Hepatocyte (in vitro differentiated cells): ENCODE results near the gene RABL6. TPM values are rescaled to one million over a fixed set of nuclear protein-coding genes. Genes with fewer than 3 reads are reported as not detected.
A peak's percentile ranks its signal among the peaks of the same experiment; 100 is the strongest.
"Not testable (repeated sequence)": the region's sequence is repeated elsewhere in the genome, so short reads cannot be mapped to it uniquely, and the experiment has no call there.

Experiments
- DNase-seq: peaks from one replicate; pipeline ENCODE4 v3.0.0-alpha.2; 2016; ENCODE audit warnings: low spot score
- H2AFZ ChIP-seq: fragments of 200-600 bp; sonication (generic); 2 replicates; pipeline ENCODE4 v1.6.0; 2016; ENCODE audit warnings: antibody characterized with exemption, mild to moderate bottlenecking
- H3K27ac ChIP-seq: fragments of 200-600 bp; sonication (generic); 2 replicates; pipeline ENCODE4 v1.5.1; 2016; ENCODE audit warnings: mild to moderate bottlenecking
- H3K27me3 ChIP-seq: fragments of 200-600 bp; sonication (generic); 2 replicates; pipeline ENCODE4 v1.6.1; 2016
- H3K36me3 ChIP-seq: fragments of 200-600 bp; sonication (generic); replicated peaks from 2 replicates; pipeline ENCODE4 v1.5.1; 2016; ENCODE audit warnings: low read depth; ENCODE audit not compliant: insufficient read depth
- H3K4me1 ChIP-seq: fragments of 200-600 bp; sonication (generic); 2 replicates; pipeline ENCODE4 v1.5.1; 2016; ENCODE audit warnings: mild to moderate bottlenecking, moderate library complexity; ENCODE audit not compliant: insufficient read depth
- H3K4me2 ChIP-seq: fragments of 200-600 bp; sonication (generic); 2 replicates; pipeline ENCODE4 v1.6.0; 2016
- H3K4me3 ChIP-seq: fragments of 200-600 bp; sonication (generic); 2 replicates; pipeline ENCODE4 v1.5.1; 2016; ENCODE audit warnings: mild to moderate bottlenecking
- H3K79me2 ChIP-seq: fragments of 200-600 bp; sonication (generic); 2 replicates; pipeline ENCODE4 v1.6.0; 2017; ENCODE audit warnings: mild to moderate bottlenecking
- H3K9me2 ChIP-seq: fragments of 200-600 bp; sonication (generic); replicated peaks from 2 replicates; pipeline ENCODE4 v1.6.0; 2017; ENCODE audit warnings: mild to moderate bottlenecking; ENCODE audit not compliant: insufficient read depth
- H3K9me3 ChIP-seq: fragments of 200-600 bp; sonication (generic); 2 replicates; pipeline ENCODE4 v1.5.1; 2016; ENCODE audit warnings: low read depth, mild to moderate bottlenecking
- H4K20me1 ChIP-seq: fragments of 200-600 bp; sonication (generic); 2 replicates; pipeline ENCODE4 v1.6.0; 2016; ENCODE audit warnings: mild to moderate bottlenecking; ENCODE audit not compliant: insufficient read depth, poor library complexity, severe bottlenecking
- CTCF ChIP-seq: fragments of 200-600 bp; sonication (generic); IDR thresholded peaks from 2 replicates; pipeline ENCODE4 v1.5.1; 2016; ENCODE audit warnings: antibody characterized with exemption, mild to moderate bottlenecking; ENCODE audit not compliant: poor library complexity
- EZH2 ChIP-seq: fragments of 200-600 bp; sonication (generic); IDR thresholded peaks from 2 replicates; pipeline ENCODE4 v1.6.1; 2016; ENCODE audit warnings: antibody characterized with exemption, mild to moderate bottlenecking, borderline replicate concordance
- EZH2phosphoT487 ChIP-seq: fragments of 200-600 bp; sonication (generic); IDR thresholded peaks from one replicate; pipeline ENCODE4 v1.6.1; 2018; ENCODE audit warnings: antibody characterized with exemption, mild to moderate bottlenecking, low read depth, moderate library complexity; ENCODE audit not compliant: unreplicated experiment, severe bottlenecking
- WGBS: methylation state at CpG from one replicate; pipeline ENCODE4 v1.1.6; 2016; ENCODE audit warnings: low lambda C conversion rate; ENCODE audit errors: missing lambda C conversion rate; 5-methylcytosine and 5-hydroxymethylcytosine counted together
- polyA plus RNA-seq: library from polyadenylated mRNA; unstranded; fragments of >200 nt; fragmentation: Nextera tagmentation; extraction: Ambion mirVana; gene quantifications from 2 replicates; pipeline ENCODE4 v1.2.1, GENCODE V29; 2016
- total RNA-seq: library from RNA; depleted of rRNA; stranded (reverse); fragments of >200 nt; gene quantifications from 2 replicates; pipeline ENCODE4 v1.2.3, GENCODE V29; 2014

Gene RABL6
- total and polyA plus RNA-seq, 2 experiments from 2014 or later: 72.3 to 103 TPM

- Histone ChIP-seq H3K9me3 (no peaks in the 10 kb centered on the region), H3K27ac (no peak overlapping the region), H3K9me2 (no peaks in the 10 kb centered on the region), H3K27me3 (no peaks in the 10 kb centered on the region), H3K36me3 (no peaks in the 10 kb centered on the region), H3K4me1 (peaks cover 29% of the 10 kb centered on the region), H3K4me2 (no peak overlapping the region), H4K20me1 (no peaks in the 10 kb centered on the region), H3K79me2 (no peaks in the 10 kb centered on the region), H2AFZ (no peak overlapping the region), H3K4me3 (no peak overlapping the region)
- TF ChIP-seq EZH2phosphoT487: no peak
- no peak for TF ChIP-seq EZH2
- TF ChIP-seq CTCF: no peak
- no peak for DNase-seq
- 88% methylated on average over 10 of the region's 10 CpGs for WGBS
Measured at GRCh38 chr9:136786451-136786850, 21.3 kb upstream of the RABL6 start.

GRCh38 chr9:136786983-136787382 is 20.8 kb upstream of the RABL6 start:
- peaks cover 27% of the 10 kb centered on the region for H3K4me1 ChIP-seq
- H3K36me3 ChIP-seq, H3K9me2 ChIP-seq, DNase-seq, H3K79me2 ChIP-seq, H3K27me3 ChIP-seq, H3K27ac ChIP-seq, H3K4me3 ChIP-seq, H3K4me2 ChIP-seq, H4K20me1 ChIP-seq, H3K9me3 ChIP-seq, H2AFZ ChIP-seq: not testable (repeated sequence)
- WGBS: 57% methylated on average over 4 of the region's 4 CpGs

- Histone ChIP-seq H2AFZ (no peak overlapping the region), H3K4me1 (peaks cover 30% of the 10 kb centered on the region), H3K27me3 (no peaks in the 10 kb centered on the region), H3K9me2 (no peaks in the 10 kb centered on the region), H3K27ac (peak overlapping the region; percentile 99), H3K9me3 (no peaks in the 10 kb centered on the region), H4K20me1 (no peaks in the 10 kb centered on the region), H3K79me2 (peaks cover 12% of the 10 kb centered on the region), H3K4me2 (peak overlapping the region; percentile 79), H3K4me3 (peak overlapping the region; percentile 8), H3K36me3 (no peaks in the 10 kb centered on the region)
- WGBS: 19% methylated on average over 21 of the region's 21 CpGs
- peak; percentile 81 for TF ChIP-seq CTCF
- no peak for TF ChIP-seq EZH2phosphoT487
- no peak for TF ChIP-seq EZH2
- DNase-seq: peak; percentile 90
Measured at GRCh38 chr9:136787690-136788400, 19.9 kb upstream of the RABL6 start.

- DNase-seq, H3K4me3 ChIP-seq, H4K20me1 ChIP-seq, H3K27me3 ChIP-seq, H3K9me2 ChIP-seq, H2AFZ ChIP-seq, H3K9me3 ChIP-seq, H3K36me3 ChIP-seq: not testable (repeated sequence)
- Histone ChIP-seq H3K4me1 (peaks cover 34% of the 10 kb centered on the region), H3K27ac (peak overlapping the region; percentile 99), H3K4me2 (peak overlapping the region; percentile 79), H3K79me2 (peaks cover 12% of the 10 kb centered on the region)
- 24% methylated on average over 27 of the region's 27 CpGs for WGBS
Measured at GRCh38 chr9:136788644-136789522, 18.9 kb upstream of the RABL6 start.
